MM.1S (cell line): Measurements from ENCODE around the gene TMEM212.

ENCODE experiments used
- DNase-seq: peaks from one replicate; pipeline ENCODE4 v3.0.0-alpha.2; 2015
- H2AFZ ChIP-seq: fragments of 300-600 bp; sonication (generic); 2 replicates; pipeline ENCODE4 v1.6.0; 2016; ENCODE audit warnings: antibody characterized with exemption, low read length
- H3F3A ChIP-seq: fragments of 300-600 bp; sonication (generic); 2 replicates; pipeline ENCODE4 v1.6.1; 2016; ENCODE audit warnings: mild to moderate bottlenecking, antibody characterized with exemption, low read length, moderate library complexity, mixed read lengths; ENCODE audit not compliant: insufficient read depth
- H3K27ac ChIP-seq: fragments of 300-600 bp; sonication (generic); 2 replicates; pipeline ENCODE4 v1.5.1; 2016; ENCODE audit warnings: mild to moderate bottlenecking, low read length
- H3K27me3 ChIP-seq: fragments of 300-600 bp; sonication (generic); replicated peaks from 2 replicates; pipeline ENCODE4 v1.6.0; 2016; ENCODE audit warnings: low read length; ENCODE audit not compliant: insufficient read depth
- H3K36me3 ChIP-seq: fragments of 300-600 bp; sonication (generic); replicated peaks from 2 replicates; pipeline ENCODE4 v1.6.1; 2016; ENCODE audit warnings: mild to moderate bottlenecking, low read length, mixed read lengths; ENCODE audit not compliant: insufficient read depth
- H3K4me1 ChIP-seq: fragments of 300-600 bp; sonication (generic); 2 replicates; pipeline ENCODE4 v1.6.1; 2016; ENCODE audit warnings: low read length, mixed read lengths
- H3K4me2 ChIP-seq: fragments of 300-600 bp; sonication (generic); 2 replicates; pipeline ENCODE4 v1.6.0; 2016; ENCODE audit warnings: low read depth, low read length
- H3K4me3 ChIP-seq: fragments of 300-600 bp; sonication (generic); 2 replicates; pipeline ENCODE4 v1.5.1; 2016; ENCODE audit warnings: low read length, mixed read lengths
- H3K79me2 ChIP-seq: fragments of 300-600 bp; sonication (generic); 2 replicates; pipeline ENCODE4 v1.6.1; 2016; ENCODE audit warnings: mixed run types, low read length, mixed read lengths
- H3K9ac ChIP-seq: fragments of 300-600 bp; sonication (generic); 2 replicates; pipeline ENCODE4 v1.6.1; 2016; ENCODE audit warnings: low read length, mixed read lengths
- H3K9me2 ChIP-seq: fragments of 300-600 bp; sonication (generic); replicated peaks from 2 replicates; pipeline ENCODE4 v1.6.1; 2016; ENCODE audit warnings: mild to moderate bottlenecking, low read length, mixed read lengths; ENCODE audit not compliant: insufficient read depth
- H3K9me3 ChIP-seq: fragments of 300-600 bp; sonication (generic); replicated peaks from 2 replicates; pipeline ENCODE4 v1.6.1; 2016; ENCODE audit warnings: mild to moderate bottlenecking, low read length, mixed read lengths; ENCODE audit not compliant: insufficient read depth
- H4K20me1 ChIP-seq: fragments of 300-600 bp; sonication (generic); 2 replicates; pipeline ENCODE4 v1.6.1; 2016; ENCODE audit warnings: mild to moderate bottlenecking, low read length, moderate library complexity, mixed read lengths; ENCODE audit not compliant: insufficient read depth
- EZH2 ChIP-seq: fragments of 300-600 bp; sonication (generic); optimal IDR thresholded peaks from 2 replicates; pipeline ENCODE3; 2017; ENCODE audit warnings: low read depth, mild to moderate bottlenecking, antibody characterized with exemption, low read length, mixed read lengths
- EZH2phosphoT487 ChIP-seq: fragments of 300-600 bp; sonication (generic); IDR thresholded peaks from 2 replicates; pipeline ENCODE4 v1.6.1; 2018; ENCODE audit warnings: antibody characterized with exemption, low read length
- TF ChIP-seq, protein P1 (sequence below): fragments of 300-600 bp; sonication (generic); IDR thresholded peaks from 2 replicates; pipeline ENCODE4 v1.5.1; 2016; ENCODE audit warnings: antibody characterized with exemption, low read length, mixed read lengths

The TMEM212 gene

DNA sequence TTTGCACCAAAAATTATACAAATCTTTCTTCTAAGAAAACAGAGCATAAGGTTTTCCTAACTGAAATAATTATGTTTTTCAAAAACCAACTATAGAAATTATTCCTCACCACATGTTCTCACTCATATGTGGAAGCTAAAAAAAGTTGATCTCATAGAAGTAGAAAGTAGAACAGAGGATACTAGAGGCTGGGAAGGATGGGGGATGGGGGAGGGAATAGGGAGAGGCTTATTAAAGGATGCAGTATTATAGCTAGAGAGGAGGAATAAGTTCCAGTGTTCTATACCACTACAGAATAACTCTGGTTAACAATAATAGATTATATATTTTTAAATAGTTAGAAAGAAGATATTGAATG, 12.7 kb upstream of the TMEM212 start:
- Histone ChIP-seq H3K79me2 (no peaks in the 10 kb centered on the region), H3K9me3 (no peaks in the 10 kb centered on the region), H3K36me3 (no peaks in the 10 kb centered on the region), H3K27ac (no peak overlapping the region), H3K27me3 (no peaks in the 10 kb centered on the region), H3K9me2 (no peaks in the 10 kb centered on the region), H3K4me2 (no peak overlapping the region), H3K9ac (no peak overlapping the region), H3F3A (no peaks in the 10 kb centered on the region), H2AFZ (no peak overlapping the region), H3K4me1 (no peaks in the 10 kb centered on the region), H3K4me3 (no peak overlapping the region), H4K20me1 (no peaks in the 10 kb centered on the region)
- TF ChIP-seq, protein P1, sequence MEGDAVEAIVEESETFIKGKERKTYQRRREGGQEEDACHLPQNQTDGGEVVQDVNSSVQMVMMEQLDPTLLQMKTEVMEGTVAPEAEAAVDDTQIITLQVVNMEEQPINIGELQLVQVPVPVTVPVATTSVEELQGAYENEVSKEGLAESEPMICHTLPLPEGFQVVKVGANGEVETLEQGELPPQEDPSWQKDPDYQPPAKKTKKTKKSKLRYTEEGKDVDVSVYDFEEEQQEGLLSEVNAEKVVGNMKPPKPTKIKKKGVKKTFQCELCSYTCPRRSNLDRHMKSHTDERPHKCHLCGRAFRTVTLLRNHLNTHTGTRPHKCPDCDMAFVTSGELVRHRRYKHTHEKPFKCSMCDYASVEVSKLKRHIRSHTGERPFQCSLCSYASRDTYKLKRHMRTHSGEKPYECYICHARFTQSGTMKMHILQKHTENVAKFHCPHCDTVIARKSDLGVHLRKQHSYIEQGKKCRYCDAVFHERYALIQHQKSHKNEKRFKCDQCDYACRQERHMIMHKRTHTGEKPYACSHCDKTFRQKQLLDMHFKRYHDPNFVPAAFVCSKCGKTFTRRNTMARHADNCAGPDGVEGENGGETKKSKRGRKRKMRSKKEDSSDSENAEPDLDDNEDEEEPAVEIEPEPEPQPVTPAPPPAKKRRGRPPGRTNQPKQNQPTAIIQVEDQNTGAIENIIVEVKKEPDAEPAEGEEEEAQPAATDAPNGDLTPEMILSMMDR: no peak
- no peak for TF ChIP-seq EZH2phosphoT487
- no peak for TF ChIP-seq EZH2
- no peak for DNase-seq

DNA sequence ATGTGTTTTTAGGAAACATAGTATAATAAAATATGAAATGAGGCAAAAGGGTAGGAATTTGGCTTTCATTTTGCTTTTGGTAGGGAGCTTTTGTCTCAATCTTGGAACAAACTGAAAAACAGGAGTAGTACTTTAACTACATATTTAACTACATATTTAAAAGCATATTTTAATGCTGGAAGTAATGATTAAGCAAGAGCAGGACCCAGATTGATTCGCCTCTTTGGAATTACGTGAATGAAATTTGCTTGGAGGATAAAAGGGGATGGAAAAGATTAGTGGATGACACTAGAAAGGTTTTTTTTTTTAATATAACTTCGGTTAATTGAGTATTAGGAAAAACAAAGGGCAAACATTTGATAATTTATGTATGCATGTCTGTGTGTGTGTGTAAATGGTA, 11.2 kb upstream of the TMEM212 start:
- Histone ChIP-seq H2AFZ (no peak overlapping the region), H3K36me3 (no peaks in the 10 kb centered on the region), H3K4me1 (no peaks in the 10 kb centered on the region), H3K4me3 (no peak overlapping the region), H3F3A (no peaks in the 10 kb centered on the region), H3K27me3 (no peaks in the 10 kb centered on the region), H3K9me3 (no peaks in the 10 kb centered on the region), H3K9ac (no peak overlapping the region), H3K27ac (no peak overlapping the region), H4K20me1 (no peaks in the 10 kb centered on the region), H3K9me2 (no peaks in the 10 kb centered on the region), H3K4me2 (no peak overlapping the region), H3K79me2 (no peaks in the 10 kb centered on the region)
- TF ChIP-seq, protein P1: no peak
- TF ChIP-seq EZH2phosphoT487 (no peak), EZH2 (no peak)
- no peak for DNase-seq

DNA sequence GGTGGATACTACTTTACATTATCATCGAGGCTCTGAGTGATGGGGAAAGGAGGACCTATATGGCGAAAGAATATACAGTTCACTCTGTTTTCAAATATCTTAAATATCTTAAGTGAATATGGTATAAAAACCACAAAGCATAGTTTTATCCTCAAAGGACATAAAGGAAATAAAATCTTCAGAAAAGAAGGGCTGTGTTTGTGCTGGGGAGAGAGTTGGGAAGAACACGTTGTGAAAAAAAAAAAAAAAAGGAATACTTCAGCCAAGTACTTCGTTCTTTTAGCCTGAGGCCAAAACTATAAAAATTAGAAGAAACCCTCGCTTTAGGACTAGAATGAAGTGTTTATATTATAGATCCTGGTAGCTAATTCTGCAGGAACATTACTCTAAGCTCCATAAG, 10.2 kb upstream of the TMEM212 start:
- no peaks in the 10 kb centered on the region for H3K9me2 ChIP-seq
- H3F3A ChIP-seq: no peaks in the 10 kb centered on the region
- no peak overlapping the region for H3K4me2 ChIP-seq
- no peak overlapping the region for H3K4me3 ChIP-seq
- no peaks in the 10 kb centered on the region for H3K4me1 ChIP-seq
- H3K9ac ChIP-seq: no peak overlapping the region
- no peaks in the 10 kb centered on the region for H3K9me3 ChIP-seq
- no peaks in the 10 kb centered on the region for H3K27me3 ChIP-seq
- H3K79me2 ChIP-seq: no peaks in the 10 kb centered on the region
- DNase-seq: no peak
- no peaks in the 10 kb centered on the region for H3K36me3 ChIP-seq
- no peaks in the 10 kb centered on the region for H4K20me1 ChIP-seq
- TF ChIP-seq, protein P1: no peak
- TF ChIP-seq EZH2 (no peak), EZH2phosphoT487 (no peak)
- H3K27ac ChIP-seq: no peak overlapping the region
- H2AFZ ChIP-seq: no peak overlapping the region
